SK-N-SH (cell line): ENCODE results near the gene MLLT10.

Experiments
- EZH2phosphoT487 ChIP-seq: fragments of 200-600 bp; sonication (generic); IDR thresholded peaks from 2 replicates; pipeline ENCODE4 v1.6.1; 2017; ENCODE audit warnings: low read depth, mixed run types, mild to moderate bottlenecking, antibody characterized with exemption, moderate library complexity, borderline replicate concordance
- JUND ChIP-seq: IDR thresholded peaks from 2 replicates; pipeline ENCODE4 v1.4.0; 2012
- POLR2AphosphoS5 ChIP-seq: IDR thresholded peaks from 2 replicates; pipeline ENCODE4 v1.6.1; 2012; ENCODE audit warnings: low read depth, low read length
- RFX5 ChIP-seq: IDR thresholded peaks from 2 replicates; pipeline ENCODE4 v1.6.1; 2012; ENCODE audit warnings: mild to moderate bottlenecking, improper control_type of control experiment, low read length
- SIN3A ChIP-seq: IDR thresholded peaks from 2 replicates; pipeline ENCODE4 v1.6.1; 2012; ENCODE audit warnings: low read depth, mild to moderate bottlenecking, low read length, moderate library complexity, borderline replicate concordance
- TEAD4 ChIP-seq: IDR thresholded peaks from 2 replicates; pipeline ENCODE4 v1.4.0; 2012; ENCODE audit warnings: mild to moderate bottlenecking, borderline replicate concordance; ENCODE audit not compliant: insufficient read depth
- YY1 ChIP-seq: IDR thresholded peaks from 2 replicates; pipeline ENCODE4 v1.4.0; 2012; ENCODE audit warnings: low read depth, mild to moderate bottlenecking
- TF ChIP-seq, protein P1 (sequence below): fragments of 200-600 bp; sonication (generic); IDR thresholded peaks from 2 replicates; pipeline ENCODE4 v1.6.1; 2017; ENCODE audit warnings: antibody characterized with exemption, mild to moderate bottlenecking, moderate library complexity
- TF ChIP-seq, protein P2 (sequence below): IDR thresholded peaks from 2 replicates; pipeline ENCODE4 v1.4.0; 2012; ENCODE audit warnings: low read depth, borderline replicate concordance
- TF ChIP-seq, protein P3 (sequence below): fragments of 150-350 bp; IDR thresholded peaks from 2 replicates; pipeline ENCODE4 v1.6.1; 2017; ENCODE audit warnings: antibody characterized with exemption, low read length, low read depth, borderline replicate concordance

DNA sequence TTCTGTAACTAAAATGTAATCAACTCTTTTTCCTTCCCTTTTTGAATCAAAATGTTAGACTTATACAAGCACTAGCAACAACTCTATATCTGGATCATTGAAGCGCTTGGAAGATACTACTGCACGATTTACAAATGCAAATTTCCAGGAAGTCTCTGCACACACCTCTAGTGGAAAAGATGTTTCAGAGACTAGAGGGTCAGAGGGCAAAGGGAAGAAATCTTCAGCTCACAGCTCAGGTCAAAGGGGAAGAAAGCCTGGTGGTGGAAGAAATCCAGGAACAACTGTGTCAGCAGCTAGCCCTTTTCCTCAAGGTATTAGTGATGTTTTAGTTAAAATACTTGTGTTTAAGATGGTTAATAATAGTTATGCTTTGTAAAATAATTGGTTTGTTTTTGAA lies 136.4 kb downstream of the MLLT10 start:
- TF ChIP-seq JUND, result no peak
- TF ChIP-seq POLR2AphosphoS5, result no peak
- TF ChIP-seq, protein P1, sequence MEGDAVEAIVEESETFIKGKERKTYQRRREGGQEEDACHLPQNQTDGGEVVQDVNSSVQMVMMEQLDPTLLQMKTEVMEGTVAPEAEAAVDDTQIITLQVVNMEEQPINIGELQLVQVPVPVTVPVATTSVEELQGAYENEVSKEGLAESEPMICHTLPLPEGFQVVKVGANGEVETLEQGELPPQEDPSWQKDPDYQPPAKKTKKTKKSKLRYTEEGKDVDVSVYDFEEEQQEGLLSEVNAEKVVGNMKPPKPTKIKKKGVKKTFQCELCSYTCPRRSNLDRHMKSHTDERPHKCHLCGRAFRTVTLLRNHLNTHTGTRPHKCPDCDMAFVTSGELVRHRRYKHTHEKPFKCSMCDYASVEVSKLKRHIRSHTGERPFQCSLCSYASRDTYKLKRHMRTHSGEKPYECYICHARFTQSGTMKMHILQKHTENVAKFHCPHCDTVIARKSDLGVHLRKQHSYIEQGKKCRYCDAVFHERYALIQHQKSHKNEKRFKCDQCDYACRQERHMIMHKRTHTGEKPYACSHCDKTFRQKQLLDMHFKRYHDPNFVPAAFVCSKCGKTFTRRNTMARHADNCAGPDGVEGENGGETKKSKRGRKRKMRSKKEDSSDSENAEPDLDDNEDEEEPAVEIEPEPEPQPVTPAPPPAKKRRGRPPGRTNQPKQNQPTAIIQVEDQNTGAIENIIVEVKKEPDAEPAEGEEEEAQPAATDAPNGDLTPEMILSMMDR, result no peak
- TF ChIP-seq, protein P2, sequence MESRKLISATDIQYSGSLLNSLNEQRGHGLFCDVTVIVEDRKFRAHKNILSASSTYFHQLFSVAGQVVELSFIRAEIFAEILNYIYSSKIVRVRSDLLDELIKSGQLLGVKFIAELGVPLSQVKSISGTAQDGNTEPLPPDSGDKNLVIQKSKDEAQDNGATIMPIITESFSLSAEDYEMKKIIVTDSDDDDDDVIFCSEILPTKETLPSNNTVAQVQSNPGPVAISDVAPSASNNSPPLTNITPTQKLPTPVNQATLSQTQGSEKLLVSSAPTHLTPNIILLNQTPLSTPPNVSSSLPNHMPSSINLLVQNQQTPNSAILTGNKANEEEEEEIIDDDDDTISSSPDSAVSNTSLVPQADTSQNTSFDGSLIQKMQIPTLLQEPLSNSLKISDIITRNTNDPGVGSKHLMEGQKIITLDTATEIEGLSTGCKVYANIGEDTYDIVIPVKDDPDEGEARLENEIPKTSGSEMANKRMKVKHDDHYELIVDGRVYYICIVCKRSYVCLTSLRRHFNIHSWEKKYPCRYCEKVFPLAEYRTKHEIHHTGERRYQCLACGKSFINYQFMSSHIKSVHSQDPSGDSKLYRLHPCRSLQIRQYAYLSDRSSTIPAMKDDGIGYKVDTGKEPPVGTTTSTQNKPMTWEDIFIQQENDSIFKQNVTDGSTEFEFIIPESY, result no peak
- TF ChIP-seq, protein P3, sequence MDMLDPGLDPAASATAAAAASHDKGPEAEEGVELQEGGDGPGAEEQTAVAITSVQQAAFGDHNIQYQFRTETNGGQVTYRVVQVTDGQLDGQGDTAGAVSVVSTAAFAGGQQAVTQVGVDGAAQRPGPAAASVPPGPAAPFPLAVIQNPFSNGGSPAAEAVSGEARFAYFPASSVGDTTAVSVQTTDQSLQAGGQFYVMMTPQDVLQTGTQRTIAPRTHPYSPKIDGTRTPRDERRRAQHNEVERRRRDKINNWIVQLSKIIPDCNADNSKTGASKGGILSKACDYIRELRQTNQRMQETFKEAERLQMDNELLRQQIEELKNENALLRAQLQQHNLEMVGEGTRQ, result no peak
- TF ChIP-seq EZH2phosphoT487, result no peak
- no peak for TF ChIP-seq TEAD4
- no peak for TF ChIP-seq RFX5
- TF ChIP-seq YY1, result no peak
- no peak for TF ChIP-seq SIN3A
